ENCODE results near the gene CNGB1.

CNGB1 gene

GRCh38 chr16:57967916-57968315, 3.0 kb downstream of the CNGB1 start:
- peaks cover 34% of the 10 kb centered on the region for H3K27me3 ChIP-seq (ENCODE audit: control insufficient read depth, insufficient read depth, low read length)

GRCh38 chr16:57966986-57967385, 3.9 kb downstream of the CNGB1 start:
- Histone ChIP-seq H3K27me3 (ENCODE audit: control insufficient read depth, insufficient read depth, low read length) (peaks cover 36% of the 10 kb centered on the region), H3K4me3 (ENCODE audit: low read length) (no peak overlapping the region), H3K9ac (ENCODE audit: low read depth, low read length) (no peak overlapping the region), H3K4me1 (ENCODE audit: control insufficient read depth, insufficient read depth, low read length) (no peaks in the 10 kb centered on the region), H3K4me2 (ENCODE audit: low read length) (no peak overlapping the region), H3K9me3 (replicated peaks; ENCODE audit: low read length) (no peaks in the 10 kb centered on the region), H3K36me3 (ENCODE audit: insufficient read depth, low read length) (no peaks in the 10 kb centered on the region)

More at GRCh38 chr16:57967916-57968315, 3.0 kb downstream of the CNGB1 start:
- Histone ChIP-seq H3K9ac (ENCODE audit: low read depth, low read length) (no peak overlapping the region), H3K4me1 (ENCODE audit: control insufficient read depth, insufficient read depth, low read length) (no peaks in the 10 kb centered on the region), H3K9me3 (replicated peaks; ENCODE audit: low read length) (no peaks in the 10 kb centered on the region), H3K4me2 (ENCODE audit: low read length) (no peak overlapping the region), H3K4me3 (ENCODE audit: low read length) (no peak overlapping the region), H3K36me3 (ENCODE audit: insufficient read depth, low read length) (no peaks in the 10 kb centered on the region)

DNA sequence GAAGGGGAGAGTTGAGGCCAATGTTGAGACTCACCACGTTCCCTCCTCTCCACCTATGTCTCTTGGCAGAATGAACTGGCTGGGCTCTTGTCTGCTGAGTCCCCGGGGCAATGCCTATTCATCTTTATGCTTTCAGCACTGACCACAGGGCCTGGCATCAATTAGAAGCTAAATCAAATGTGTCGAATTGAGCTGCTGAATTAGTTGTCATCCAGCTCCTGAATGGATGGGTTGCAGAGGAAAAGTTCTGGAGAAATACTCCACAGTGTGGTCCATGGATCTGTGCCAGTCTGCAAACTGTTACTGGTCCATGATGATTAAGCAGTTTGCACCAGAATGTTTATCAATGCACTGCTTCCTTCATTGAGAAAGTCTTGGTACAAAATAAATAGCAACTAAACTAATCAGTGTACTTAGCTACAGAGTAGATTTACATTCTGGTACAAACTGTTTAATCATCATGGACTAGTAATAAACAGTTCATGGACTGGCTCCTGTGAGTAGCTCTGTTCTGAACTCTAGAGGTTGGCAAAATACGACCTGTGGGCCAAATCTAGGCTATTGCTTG, 4.6 kb downstream of the CNGB1 start:
- Histone ChIP-seq H3K4me2 (ENCODE audit: low read length) (no peak overlapping the region), H3K9me3 (replicated peaks; ENCODE audit: low read length) (no peaks in the 10 kb centered on the region), H3K36me3 (ENCODE audit: insufficient read depth, low read length) (no peaks in the 10 kb centered on the region), H3K4me1 (ENCODE audit: control insufficient read depth, insufficient read depth, low read length) (no peaks in the 10 kb centered on the region), H3K4me3 (ENCODE audit: low read length) (no peak overlapping the region), H3K27me3 (ENCODE audit: control insufficient read depth, insufficient read depth, low read length) (peaks cover 40% of the 10 kb centered on the region), H3K9ac (ENCODE audit: low read depth, low read length) (no peak overlapping the region)

DNA sequence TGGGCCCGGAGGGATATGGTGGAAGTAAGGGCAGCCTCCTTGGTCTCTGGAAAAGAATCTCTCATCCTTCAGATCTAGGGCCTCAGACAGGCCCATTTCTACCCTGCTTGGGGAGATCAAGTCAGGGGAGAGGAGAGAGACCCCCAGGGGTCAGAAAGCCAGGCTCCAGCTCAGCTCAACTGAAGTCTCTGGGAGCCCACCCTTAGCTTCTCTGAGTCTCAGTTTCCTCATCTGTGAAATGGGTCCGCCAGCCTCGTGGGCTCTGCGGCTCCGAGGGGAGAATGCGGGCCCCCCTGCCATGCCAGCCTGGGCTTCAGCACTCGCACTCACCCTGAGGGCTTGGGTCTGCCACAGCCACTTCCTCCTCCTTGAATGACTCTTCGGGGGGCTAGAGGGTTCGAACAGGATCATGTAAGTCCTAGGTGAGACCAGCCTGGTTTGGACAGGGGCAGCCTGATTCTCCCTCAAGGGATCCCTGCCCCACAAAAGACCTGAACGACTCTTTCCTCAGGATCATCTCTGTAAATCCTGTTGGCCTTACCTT, 6.7 kb downstream of the CNGB1 start:
- no peaks in the 10 kb centered on the region for H3K9me3 ChIP-seq (replicated peaks; ENCODE audit: low read length)
- H3K27me3 ChIP-seq (ENCODE audit: control insufficient read depth, insufficient read depth, low read length) = peaks cover 32% of the 10 kb centered on the region
- H3K4me1 ChIP-seq (ENCODE audit: control insufficient read depth, insufficient read depth, low read length) = no peaks in the 10 kb centered on the region
- H3K4me3 ChIP-seq (ENCODE audit: low read length) = no peak overlapping the region
- H3K36me3 ChIP-seq (ENCODE audit: insufficient read depth, low read length) = no peaks in the 10 kb centered on the region
- no peak overlapping the region for H3K4me2 ChIP-seq (ENCODE audit: low read length)
- H3K9ac ChIP-seq (ENCODE audit: low read depth, low read length) = no peak overlapping the region

- H3K9ac ChIP-seq (ENCODE audit: low read depth, low read length) = no peak overlapping the region
- H3K4me3 ChIP-seq (ENCODE audit: low read length) = no peak overlapping the region
- peaks cover 32% of the 10 kb centered on the region for H3K27me3 ChIP-seq (ENCODE audit: control insufficient read depth, insufficient read depth, low read length)
- H3K36me3 ChIP-seq (ENCODE audit: insufficient read depth, low read length) = no peaks in the 10 kb centered on the region
- H3K9me3 ChIP-seq (replicated peaks; ENCODE audit: low read length) = no peaks in the 10 kb centered on the region
- no peak overlapping the region for H3K4me2 ChIP-seq (ENCODE audit: low read length)
- H3K4me1 ChIP-seq (ENCODE audit: control insufficient read depth, insufficient read depth, low read length) = no peaks in the 10 kb centered on the region
These were observed 8.2 kb downstream of the CNGB1 start for GRCh38 chr16:57962756-57963155.

DNA sequence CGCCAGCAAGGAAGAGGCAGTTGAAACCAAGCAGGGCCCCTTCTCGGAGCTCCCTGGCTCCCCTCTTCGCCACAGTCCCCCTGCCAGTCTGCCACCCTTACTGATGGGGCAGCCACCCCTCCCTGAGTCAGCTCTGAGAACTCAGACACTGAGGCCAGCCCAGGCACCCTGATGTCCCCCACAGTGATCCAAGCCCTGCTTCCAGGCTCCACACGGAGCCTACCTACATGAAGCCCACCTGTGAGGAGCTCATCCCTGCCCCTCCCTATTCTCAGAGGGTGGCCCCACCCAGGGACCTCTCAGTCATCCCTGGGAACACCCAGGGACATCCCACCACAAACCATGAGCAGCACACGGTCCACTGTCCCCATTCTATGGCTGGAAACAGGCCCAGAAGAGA, 8.9 kb downstream of the CNGB1 start:
- Histone ChIP-seq H3K4me2 (ENCODE audit: low read length) (no peak overlapping the region), H3K27me3 (ENCODE audit: control insufficient read depth, insufficient read depth, low read length) (peaks cover 32% of the 10 kb centered on the region), H3K9me3 (replicated peaks; ENCODE audit: low read length) (no peaks in the 10 kb centered on the region), H3K36me3 (ENCODE audit: insufficient read depth, low read length) (no peaks in the 10 kb centered on the region), H3K9ac (ENCODE audit: low read depth, low read length) (no peak overlapping the region), H3K4me3 (ENCODE audit: low read length) (no peak overlapping the region), H3K4me1 (ENCODE audit: control insufficient read depth, insufficient read depth, low read length) (no peaks in the 10 kb centered on the region)

- Histone ChIP-seq H3K9me3 (replicated peaks; ENCODE audit: low read length) (no peaks in the 10 kb centered on the region), H3K36me3 (ENCODE audit: insufficient read depth, low read length) (no peaks in the 10 kb centered on the region), H3K9ac (ENCODE audit: low read depth, low read length) (no peak overlapping the region), H3K4me1 (ENCODE audit: control insufficient read depth, insufficient read depth, low read length) (no peaks in the 10 kb centered on the region), H3K4me2 (ENCODE audit: low read length) (no peak overlapping the region), H3K27me3 (ENCODE audit: control insufficient read depth, insufficient read depth, low read length) (peaks cover 32% of the 10 kb centered on the region), H3K4me3 (ENCODE audit: low read length) (no peak overlapping the region)
These were observed 9.4 kb downstream of the CNGB1 start for GRCh38 chr16:57961538-57961937.

DNA sequence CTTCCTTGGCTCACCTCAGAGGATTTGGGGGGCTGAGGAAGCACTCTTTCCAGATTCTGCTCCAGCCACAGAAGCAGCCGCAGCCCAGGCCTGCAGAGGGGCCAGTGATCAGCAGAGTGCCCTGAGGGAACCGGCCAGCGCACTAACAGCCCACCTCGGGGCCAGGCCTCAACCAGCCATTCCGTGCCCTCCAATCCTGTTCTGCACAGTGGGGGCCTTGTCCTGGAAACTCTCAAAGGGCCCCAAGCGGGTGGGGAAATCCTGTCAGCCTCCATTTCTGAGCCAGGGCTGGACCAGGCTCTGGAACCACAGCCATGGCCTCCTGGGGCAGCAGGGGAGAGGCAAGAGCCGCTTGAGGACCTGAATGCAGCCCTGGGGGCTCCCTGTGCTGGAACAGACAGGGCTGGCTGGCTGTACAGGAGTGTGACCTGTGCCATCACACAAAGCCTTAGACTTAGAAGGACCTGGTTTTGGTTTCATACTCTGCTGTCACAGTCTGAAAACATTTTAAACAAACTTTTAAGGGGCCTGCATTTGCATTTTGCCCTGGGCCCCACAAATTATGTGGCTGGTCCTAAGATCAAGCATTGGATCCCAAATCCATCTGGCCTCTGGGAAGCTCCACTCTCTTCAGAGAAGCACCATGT, 10.0 kb downstream of the CNGB1 start:
- Histone ChIP-seq H3K9me3 (replicated peaks; ENCODE audit: low read length) (no peaks in the 10 kb centered on the region), H3K4me2 (ENCODE audit: low read length) (no peak overlapping the region), H3K4me1 (ENCODE audit: control insufficient read depth, insufficient read depth, low read length) (peaks cover under 1% of the 10 kb centered on the region), H3K4me3 (ENCODE audit: low read length) (no peak overlapping the region), H3K9ac (ENCODE audit: low read depth, low read length) (no peak overlapping the region), H3K36me3 (ENCODE audit: insufficient read depth, low read length) (no peaks in the 10 kb centered on the region), H3K27me3 (ENCODE audit: control insufficient read depth, insufficient read depth, low read length) (peaks cover 32% of the 10 kb centered on the region)

DNA sequence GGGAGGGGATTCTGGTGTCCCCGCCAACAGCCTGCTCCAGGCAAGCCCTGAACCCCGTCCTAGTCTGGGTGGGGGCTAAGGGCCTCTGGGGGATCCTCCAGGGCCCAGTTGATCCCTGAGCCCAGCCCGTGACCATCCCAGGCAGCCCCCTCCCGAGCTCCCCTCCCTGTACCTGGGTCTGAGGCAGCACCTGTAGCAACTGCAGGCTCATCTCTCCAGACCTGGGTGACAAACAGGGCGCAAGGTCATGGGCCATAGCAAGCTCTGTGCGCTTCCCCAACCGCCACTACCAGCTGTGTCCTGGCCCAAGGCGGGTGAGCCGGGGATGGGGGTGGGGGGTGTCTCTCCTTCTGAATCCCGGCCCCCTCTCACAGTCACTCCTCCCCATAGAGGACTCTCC, 10.6 kb downstream of the CNGB1 start:
- H3K4me2 ChIP-seq (ENCODE audit: low read length) = no peak overlapping the region
- H3K27me3 ChIP-seq (ENCODE audit: control insufficient read depth, insufficient read depth, low read length) = peaks cover 38% of the 10 kb centered on the region
- H3K9me3 ChIP-seq (replicated peaks; ENCODE audit: low read length) = no peaks in the 10 kb centered on the region
- no peak overlapping the region for H3K4me3 ChIP-seq (ENCODE audit: low read length)
- H3K4me1 ChIP-seq (ENCODE audit: control insufficient read depth, insufficient read depth, low read length) = peaks cover 5% of the 10 kb centered on the region
- no peak overlapping the region for H3K9ac ChIP-seq (ENCODE audit: low read depth, low read length)
- no peaks in the 10 kb centered on the region for H3K36me3 ChIP-seq (ENCODE audit: insufficient read depth, low read length)

GRCh38 chr16:57959804-57960203, 11.1 kb downstream of the CNGB1 start:
- peaks cover 5% of the 10 kb centered on the region for H3K4me1 ChIP-seq (ENCODE audit: control insufficient read depth, insufficient read depth, low read length)
- H3K4me2 ChIP-seq (ENCODE audit: low read length) = no peak overlapping the region
- H3K9ac ChIP-seq (ENCODE audit: low read depth, low read length) = no peak overlapping the region

GRCh38 chr16:57959121-57959520, 11.8 kb downstream of the CNGB1 start:
- Histone ChIP-seq H3K9me3 (replicated peaks; ENCODE audit: low read length) (no peaks in the 10 kb centered on the region), H3K4me1 (ENCODE audit: control insufficient read depth, insufficient read depth, low read length) (peaks cover 5% of the 10 kb centered on the region), H3K4me2 (ENCODE audit: low read length) (no peak overlapping the region), H3K9ac (ENCODE audit: low read depth, low read length) (no peak overlapping the region), H3K36me3 (ENCODE audit: insufficient read depth, low read length) (no peaks in the 10 kb centered on the region), H3K4me3 (ENCODE audit: low read length) (no peak overlapping the region), H3K27me3 (ENCODE audit: control insufficient read depth, insufficient read depth, low read length) (peaks cover 41% of the 10 kb centered on the region)

More at GRCh38 chr16:57959804-57960203, 11.1 kb downstream of the CNGB1 start:
- Histone ChIP-seq H3K36me3 (ENCODE audit: insufficient read depth, low read length) (no peaks in the 10 kb centered on the region), H3K4me3 (ENCODE audit: low read length) (no peak overlapping the region), H3K9me3 (replicated peaks; ENCODE audit: low read length) (no peaks in the 10 kb centered on the region), H3K27me3 (ENCODE audit: control insufficient read depth, insufficient read depth, low read length) (peaks cover 39% of the 10 kb centered on the region)

- Histone ChIP-seq H3K4me3 (ENCODE audit: low read length) (no peak overlapping the region), H3K9me3 (replicated peaks; ENCODE audit: low read length) (no peaks in the 10 kb centered on the region), H3K4me1 (ENCODE audit: control insufficient read depth, insufficient read depth, low read length) (peaks cover 5% of the 10 kb centered on the region), H3K4me2 (ENCODE audit: low read length) (no peak overlapping the region), H3K9ac (ENCODE audit: low read depth, low read length) (no peak overlapping the region), H3K36me3 (ENCODE audit: insufficient read depth, low read length) (no peaks in the 10 kb centered on the region), H3K27me3 (ENCODE audit: control insufficient read depth, insufficient read depth, low read length) (peaks cover 45% of the 10 kb centered on the region)
These were observed 12.4 kb downstream of the CNGB1 start for GRCh38 chr16:57958544-57958943.

All from skeletal muscle satellite cell (primary cell).